Stimulated activated CD4-positive, alpha-beta T cell treated with anti-CD3 and anti-CD28 coated beads, TNF-alpha, amount 100 ng/mL, for 4 hours (primary cell): ENCODE results near the gene ZNF223.

Source experiments
- DNase-seq, 3 experiments: peaks; one replicate each; pipeline ENCODE4 v3.0.0-alpha.2; 2020; ENCODE audit warnings: low read depth in 3 of 3

The ZNF223 gene

DNA sequence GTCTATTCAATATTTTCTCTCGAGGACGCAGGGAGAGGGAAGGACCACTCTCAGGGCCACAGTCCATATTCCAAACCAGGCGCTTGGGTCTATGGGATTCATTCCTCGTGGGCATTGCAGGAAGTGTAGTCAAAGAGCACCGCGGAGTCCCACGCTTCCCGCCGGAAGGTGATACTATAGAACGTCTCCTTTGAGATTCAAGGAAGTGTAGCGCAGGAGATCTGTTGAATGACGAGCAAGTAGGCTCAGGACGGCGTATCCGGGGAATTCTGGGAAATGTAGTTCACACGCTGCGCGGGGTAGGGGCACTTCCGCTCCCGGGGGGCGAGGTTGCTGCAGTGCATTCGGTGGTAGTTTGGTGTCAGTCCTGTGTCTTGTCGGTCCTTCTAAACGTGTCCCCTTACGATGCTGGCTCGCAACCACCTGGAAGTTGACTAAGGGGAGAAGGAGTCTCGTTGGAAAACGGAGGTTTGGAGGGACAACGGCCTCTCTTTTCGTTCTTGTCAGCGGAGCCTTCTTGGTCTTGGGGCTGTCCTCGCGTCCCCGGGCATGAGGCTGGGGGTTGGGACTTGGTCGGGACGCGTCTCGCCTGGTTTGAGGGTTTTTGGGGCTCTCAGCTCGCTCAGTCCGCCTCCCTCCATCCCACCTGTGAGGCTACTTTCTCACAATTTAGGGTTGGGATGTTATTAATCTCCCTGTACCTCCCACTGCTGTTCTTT, 20.1 kb downstream of the ZNF223 start, which contains the start of gene ZNF284:
ZNF284 (plus strand) TSS at position 336 of the 719 bp plus-strand sequence. CDS start 4,231 bp downstream, outside the sequence.
- DNase-seq: peak in 2 of 3 experiments; percentile 69 to 77

- no peak for DNase-seq
Measured at GRCh38 chr19:44072543-44073401, 20.9 kb downstream of the ZNF223 start.

GRCh38 chr19:44076325-44076724, 24.5 kb downstream of the ZNF223 start:
- no peak for DNase-seq

- no peak for DNase-seq
Measured at GRCh38 chr19:44092108-44092507, 40.3 kb downstream of the ZNF223 start.

- DNase-seq: peak; percentile 59 to 67 (median 63)
Measured at GRCh38 chr19:44093931-44094765, 42.3 kb downstream of the ZNF223 start, which contains the start of gene ZNF224. Gene ZNF224 (plus strand): TSS chr19:44094361. CDS start chr19:44097874, 3,513 bp downstream.

DNA sequence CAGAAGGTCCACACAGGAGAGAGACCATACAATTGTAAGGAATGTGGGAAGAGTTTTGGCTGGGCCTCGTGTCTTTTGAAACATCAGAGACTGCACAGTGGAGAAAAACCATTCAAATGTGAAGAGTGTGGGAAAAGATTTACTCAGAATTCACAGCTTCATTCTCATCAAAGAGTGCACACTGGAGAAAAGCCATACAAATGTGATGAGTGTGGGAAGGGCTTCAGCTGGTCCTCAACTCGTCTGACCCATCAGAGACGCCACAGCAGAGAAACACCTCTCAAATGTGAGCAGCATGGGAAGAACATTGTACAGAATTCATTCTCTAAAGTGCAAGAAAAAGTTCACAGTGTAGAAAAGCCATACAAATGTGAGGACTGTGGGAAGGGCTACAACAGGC, 55.9 kb downstream of the ZNF223 start:
- no peak for DNase-seq

GRCh38 chr19:44109458-44109857, 57.6 kb downstream of the ZNF223 start:
- no peak for DNase-seq

DNA sequence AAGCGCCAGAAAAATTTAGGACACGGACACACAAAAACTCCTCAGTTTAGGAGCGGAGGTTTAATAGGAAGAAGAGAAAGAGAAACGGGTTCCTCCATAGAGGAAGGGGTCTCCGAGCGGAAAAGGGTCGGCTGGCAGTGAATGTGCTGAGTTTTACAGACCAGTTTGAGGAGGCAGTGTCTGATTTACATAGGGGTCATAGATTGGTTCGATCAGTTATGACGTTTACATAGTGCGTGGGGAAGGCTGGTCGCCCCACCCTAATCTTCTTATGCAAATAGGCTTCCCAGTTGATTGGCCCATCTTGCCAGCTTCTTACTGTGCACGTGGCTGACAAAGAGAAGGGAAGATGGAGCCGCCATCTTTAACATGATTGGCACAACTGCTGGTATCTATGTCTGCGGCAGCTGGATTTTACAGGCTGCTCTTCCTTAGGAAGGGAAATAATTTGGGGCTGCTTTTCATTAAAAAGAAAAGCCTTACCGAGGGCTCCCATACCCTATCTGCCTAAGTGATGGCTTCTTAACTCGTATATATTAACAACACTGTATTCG, 60.2 kb downstream of the ZNF223 start:
- no peak for DNase-seq

DNA sequence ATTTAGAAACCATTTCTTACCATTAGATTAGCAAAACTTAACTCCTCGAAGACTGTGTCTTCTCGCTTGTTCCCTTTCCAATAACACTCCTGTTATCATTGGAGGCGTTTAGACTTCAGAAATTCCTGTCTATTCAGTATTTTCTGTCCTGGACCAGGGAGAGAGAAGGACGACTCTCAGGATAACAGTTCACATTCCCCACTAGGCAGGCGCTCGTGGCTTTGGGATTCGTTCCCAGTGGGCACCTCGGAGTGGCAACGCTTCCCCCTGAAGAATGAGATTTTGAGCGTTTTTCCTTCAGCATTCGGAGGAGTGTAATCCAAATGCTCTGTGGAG, 60.9 kb downstream of the ZNF223 start:
- DNase-seq: no peak

DNA sequence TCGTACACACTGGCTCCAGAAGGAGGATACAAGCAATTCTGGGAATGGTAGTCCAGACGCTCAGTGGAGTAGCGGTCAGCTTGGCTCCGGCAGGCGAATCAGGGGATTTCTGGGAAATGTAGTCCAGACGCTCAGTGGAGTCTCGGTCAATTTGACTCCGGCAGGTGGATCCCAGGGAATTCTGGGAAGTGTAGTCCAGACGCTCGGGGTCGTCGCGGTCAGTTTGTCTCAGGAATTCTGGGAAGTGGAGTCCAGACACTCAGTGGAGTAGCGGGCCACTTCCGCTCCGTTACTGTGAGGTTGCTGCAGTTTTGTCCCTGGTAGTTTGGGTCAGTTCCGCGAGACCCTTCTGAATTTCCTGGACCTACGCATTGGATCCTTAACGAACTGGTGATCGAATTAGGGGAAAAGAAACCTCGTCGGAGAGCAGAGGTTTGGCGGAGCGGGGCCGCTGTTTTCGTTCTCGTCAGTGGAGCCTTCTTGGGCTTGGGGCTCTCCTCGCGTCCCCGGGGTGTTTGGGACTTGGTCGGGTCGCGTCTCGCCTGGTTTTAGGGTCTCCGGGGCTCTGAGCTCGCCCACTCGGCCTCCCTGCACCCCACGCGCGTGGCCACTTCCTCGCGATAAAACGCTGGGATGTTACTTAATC, 61.4 kb downstream of the ZNF223 start, which contains the start of gene ZNF225:
ZNF225 (plus strand) TSS at position 262 of the 646 bp plus-strand sequence. CDS start 2,429 bp downstream, outside the sequence.
- DNase-seq: peak; percentile 58 to 75 (median 67)

GRCh38 chr19:44113784-44114390, 62.1 kb downstream of the ZNF223 start:
- DNase-seq: no peak
